B cell (primary cell): ENCODE results near the gene CBLB. TPM values are rescaled to one million over a fixed set of nuclear protein-coding genes. Genes with fewer than 3 reads are reported as not detected.

ENCODE experiments used
- ATAC-seq: fragments of 200-7000 bp; cut with Tn5 transposase; one replicate; pipeline ENCODE4 v1.10.0; 2021; ENCODE audit warnings: low read depth, mild to moderate bottlenecking, moderate number of reproducible peaks, moderate library complexity
- CTCF ChIA-PET: fragments of 350-600 bp; sonication (Branson Sonifier 250); formaldehyde crosslinking; loops from one replicate; lab custom pipeline; 2021; ENCODE audit warnings: antibody characterized with exemption, inconsistent platforms; lab: Charles Lee
- POLR2A ChIA-PET: fragments of 350-600 bp; sonication (Branson Sonifier 250); formaldehyde crosslinking; loops from one replicate; lab custom pipeline; 2021; ENCODE audit warnings: antibody characterized with exemption; lab: Charles Lee
- DNase-seq: peaks from one replicate; pipeline ENCODE4 v3.0.0; 2013
- H2AFZ ChIP-seq: 2 replicates; pipeline ENCODE4 v1.6.1; 2012; ENCODE audit warnings: mild to moderate bottlenecking, low read depth, low read length; ENCODE audit not compliant: insufficient read depth, poor library complexity, severe bottlenecking
- H3K27ac ChIP-seq, 2 donors: 1 replicate in 1 of 2; 2 replicates in 1 of 2; pipeline ENCODE4 v1.5.1; 2012 to 2013; ENCODE audit warnings: low read length in 2 of 2, mild to moderate bottlenecking in 2 of 2, moderate library complexity in 1 of 2
- H3K27me3 ChIP-seq, 4 experiments: fragments of 200-600 bp in 1 of 4; sonication (generic) in 1 of 4; replicated peaks in 1 of 4; 1 replicate in 2 of 4; 2 replicates in 2 of 4; pipeline versions ENCODE4 v1.6.1 to v1.7.0; 2013 to 2016; ENCODE audit warnings: low read length in 3 of 4, mild to moderate bottlenecking in 2 of 4, mixed read lengths in 1 of 4, moderate library complexity in 1 of 4; ENCODE audit not compliant: insufficient read depth in 4 of 4, control insufficient read depth in 3 of 4; ENCODE audit errors: control extremely low read depth in 1 of 4
- H3K36me3 ChIP-seq, 2 experiments: replicated peaks in 1 of 2; 1 replicate in 1 of 2; 2 replicates in 1 of 2; pipeline versions ENCODE4 v1.6.1 to v1.7.1; 2013; ENCODE audit warnings: low read length in 1 of 2; ENCODE audit not compliant: insufficient read depth in 2 of 2, control insufficient read depth in 1 of 2; ENCODE audit errors: control extremely low read depth in 1 of 2, extremely low read depth in 1 of 2
- H3K4me1 ChIP-seq, 2 donors: fragments of 200-600 bp in 1 of 2; sonication (generic) in 1 of 2; 1 replicate in 1 of 2; 2 replicates in 1 of 2; pipeline versions ENCODE4 v1.5.1 to v1.6.1; 2013 to 2017; ENCODE audit warnings: low read length in 2 of 2; ENCODE audit not compliant: control insufficient read depth in 2 of 2, insufficient read depth in 2 of 2
- H3K4me2 ChIP-seq: replicated peaks from 2 replicates; pipeline ENCODE3; 2012; ENCODE audit warnings: mild to moderate bottlenecking, low read depth, low read length; ENCODE audit not compliant: poor library complexity, severe bottlenecking
- H3K4me3 ChIP-seq, 5 experiments: fragments of 200-600 bp in 1 of 5; sonication (generic) in 1 of 5; 1 replicate in 3 of 5; 2 replicates in 2 of 5; pipeline versions ENCODE4 v1.5.1 to v1.7.0; 2011 to 2016; ENCODE audit warnings: low read length in 4 of 5, mild to moderate bottlenecking in 4 of 5, low read depth in 2 of 5, control low read depth in 1 of 5, moderate library complexity in 1 of 5; ENCODE audit not compliant: insufficient read depth in 1 of 5; ENCODE audit errors: control extremely low read depth in 1 of 5, extremely low read depth in 1 of 5
- H3K79me2 ChIP-seq: fragments of 200-600 bp; sonication (generic); one replicate; pipeline ENCODE4 v1.6.0; 2016; ENCODE audit warnings: low read length; ENCODE audit not compliant: control insufficient read depth, insufficient read depth
- H3K9ac ChIP-seq: fragments of 200-600 bp; sonication (generic); 2 replicates; pipeline ENCODE4 v1.6.1; 2017; ENCODE audit warnings: mild to moderate bottlenecking, low read length, moderate library complexity
- H3K9me3 ChIP-seq, 3 donors: one replicate each; pipeline versions ENCODE4 v1.6.1 to v1.7.1; 2013; ENCODE audit warnings: low read length in 2 of 3; ENCODE audit not compliant: control insufficient read depth in 2 of 3, insufficient read depth in 1 of 3; ENCODE audit errors: control extremely low read depth in 1 of 3
- H4K20me1 ChIP-seq: 2 replicates; pipeline ENCODE4 v1.6.0; 2012; ENCODE audit warnings: mild to moderate bottlenecking, low read length; ENCODE audit not compliant: insufficient read depth, control insufficient read depth, poor library complexity, severe bottlenecking
- H3K27ac Mint-ChIP-seq: one replicate; pipeline ENCODE4 v1.8.0; 2021; ENCODE audit warnings: mixed read lengths
- H3K27me3 Mint-ChIP-seq: one replicate; pipeline ENCODE4 v1.8.0; 2021; ENCODE audit warnings: mixed read lengths
- H3K4me1 Mint-ChIP-seq: one replicate; pipeline ENCODE4 v1.8.0; 2021; ENCODE audit warnings: mixed read lengths
- H3K4me3 Mint-ChIP-seq: one replicate; pipeline ENCODE4 v1.8.0; 2021; ENCODE audit warnings: mixed read lengths
- H3K9me3 Mint-ChIP-seq: one replicate; pipeline ENCODE4 v1.8.0; 2022; ENCODE audit warnings: mixed read lengths; ENCODE audit not compliant: insufficient read depth
- EZH2 ChIP-seq: IDR thresholded peaks from 2 replicates; pipeline ENCODE4 v1.6.1; 2012; ENCODE audit warnings: borderline replicate concordance, low read depth, mild to moderate bottlenecking, moderate library complexity, low read length; ENCODE audit not compliant: insufficient read depth, poor library complexity, severe bottlenecking
- WGBS: methylation state at CpG from one replicate; pipeline ENCODE4 v1.1.5; 2013; ENCODE audit warnings: missing lambda C conversion rate; ENCODE audit not compliant: insufficient coverage; 5-methylcytosine and 5-hydroxymethylcytosine counted together
- intact Hi-C: fragments of 100-400 bp; cut with micrococcal nuclease; formaldehyde crosslinking; loops from one replicate; pipeline ENCODE4 v1.10.0; 2022
- polyA plus RNA-seq: library from polyadenylated mRNA; depleted of rRNA; stranded (reverse); fragments of >200 nt; gene quantifications from 2 replicates; pipeline ENCODE4 v1.2.3, GENCODE V29; 2012
- total RNA-seq, 2 donors: library from RNA; stranded (reverse); fragments of 120-200 nt in 1 of 2; gene quantifications; 1 replicate in 1 of 2; 2 replicates in 1 of 2; pipeline versions ENCODE4 v1.2.3 to v1.2.4, GENCODE V29; 2013 to 2022
- TF ChIP-seq, protein P1 (sequence below): fragments of 200-600 bp; IDR thresholded peaks from one replicate; pipeline ENCODE4 v1.8.0; 2022; ENCODE audit warnings: antibody characterized with exemption, mild to moderate bottlenecking

The CBLB gene
- total and polyA plus RNA-seq, 2 donors (not counting 1 experiment from before 2014, with no cell fraction given), result 19.0 to 135 TPM

DNA sequence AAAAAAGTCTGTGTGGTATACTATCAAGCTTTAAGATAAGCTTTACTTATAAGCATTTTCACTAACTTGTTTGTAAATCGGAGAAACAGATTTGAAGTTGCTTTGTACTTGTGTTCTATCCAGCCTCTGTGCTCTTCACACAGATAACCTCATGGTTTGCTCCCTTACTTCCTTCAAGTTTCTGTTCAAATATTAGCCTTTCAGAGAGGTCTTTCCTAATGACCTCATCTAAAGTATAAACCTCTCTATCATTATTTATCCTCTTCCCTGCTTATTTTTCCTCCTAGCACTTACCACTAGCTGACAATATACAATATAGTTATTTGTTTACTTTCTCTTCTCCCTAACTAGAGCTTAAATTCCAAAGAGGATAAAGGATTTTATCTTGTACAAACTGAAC lies 180.0 kb downstream of the CBLB start:
- TF ChIP-seq, protein P1, sequence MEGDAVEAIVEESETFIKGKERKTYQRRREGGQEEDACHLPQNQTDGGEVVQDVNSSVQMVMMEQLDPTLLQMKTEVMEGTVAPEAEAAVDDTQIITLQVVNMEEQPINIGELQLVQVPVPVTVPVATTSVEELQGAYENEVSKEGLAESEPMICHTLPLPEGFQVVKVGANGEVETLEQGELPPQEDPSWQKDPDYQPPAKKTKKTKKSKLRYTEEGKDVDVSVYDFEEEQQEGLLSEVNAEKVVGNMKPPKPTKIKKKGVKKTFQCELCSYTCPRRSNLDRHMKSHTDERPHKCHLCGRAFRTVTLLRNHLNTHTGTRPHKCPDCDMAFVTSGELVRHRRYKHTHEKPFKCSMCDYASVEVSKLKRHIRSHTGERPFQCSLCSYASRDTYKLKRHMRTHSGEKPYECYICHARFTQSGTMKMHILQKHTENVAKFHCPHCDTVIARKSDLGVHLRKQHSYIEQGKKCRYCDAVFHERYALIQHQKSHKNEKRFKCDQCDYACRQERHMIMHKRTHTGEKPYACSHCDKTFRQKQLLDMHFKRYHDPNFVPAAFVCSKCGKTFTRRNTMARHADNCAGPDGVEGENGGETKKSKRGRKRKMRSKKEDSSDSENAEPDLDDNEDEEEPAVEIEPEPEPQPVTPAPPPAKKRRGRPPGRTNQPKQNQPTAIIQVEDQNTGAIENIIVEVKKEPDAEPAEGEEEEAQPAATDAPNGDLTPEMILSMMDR, result no peak
- TF ChIP-seq EZH2, result no peak
- ChIA-PET CTCF (interaction anchor here (0.5 to 5.7 kb wide), 4 partner anchors 148 to 920 kb away, joined by 4 to 73 read pairs (median 7); no protein-coding TSS in a partner anchor), POLR2A (no interaction called here)
- Mint-ChIP-seq H3K27me3 (no peaks in the 10 kb centered on the region), H3K4me1 (peaks cover 6% of the 10 kb centered on the region), H3K27ac (no peak overlapping the region), H3K4me3 (no peak overlapping the region), H3K9me3 (no peaks in the 10 kb centered on the region)
- Histone ChIP-seq H3K27ac (no peak overlapping the region), H3K79me2 (no peaks in the 10 kb centered on the region), H3K4me1 (peaks cover 0 to 3% of the 10 kb centered on the region in 2 donors), H3K9me3 (no peaks in the 10 kb centered on the region), H4K20me1 (no peaks in the 10 kb centered on the region), H3K4me3 (no peak overlapping the region), H3K9ac (no peak overlapping the region), H3K4me2 (no peak overlapping the region), H2AFZ (no peak overlapping the region), H3K27me3 (no peaks in the 10 kb centered on the region), H3K36me3 (peaks cover 11 to 22% of the 10 kb centered on the region in 2 experiments)
- no peak for ATAC-seq
- DNase-seq, result no peak
- whole genome bisulfite sequencing, result no CpG with 5 or more reads among the region's 1 CpG
- intact Hi-C loops, result loop anchor here (5.0 to 10.0 kb wide), 2 partner anchors 518 to 646 kb away; no protein-coding TSS in a partner anchor

DNA sequence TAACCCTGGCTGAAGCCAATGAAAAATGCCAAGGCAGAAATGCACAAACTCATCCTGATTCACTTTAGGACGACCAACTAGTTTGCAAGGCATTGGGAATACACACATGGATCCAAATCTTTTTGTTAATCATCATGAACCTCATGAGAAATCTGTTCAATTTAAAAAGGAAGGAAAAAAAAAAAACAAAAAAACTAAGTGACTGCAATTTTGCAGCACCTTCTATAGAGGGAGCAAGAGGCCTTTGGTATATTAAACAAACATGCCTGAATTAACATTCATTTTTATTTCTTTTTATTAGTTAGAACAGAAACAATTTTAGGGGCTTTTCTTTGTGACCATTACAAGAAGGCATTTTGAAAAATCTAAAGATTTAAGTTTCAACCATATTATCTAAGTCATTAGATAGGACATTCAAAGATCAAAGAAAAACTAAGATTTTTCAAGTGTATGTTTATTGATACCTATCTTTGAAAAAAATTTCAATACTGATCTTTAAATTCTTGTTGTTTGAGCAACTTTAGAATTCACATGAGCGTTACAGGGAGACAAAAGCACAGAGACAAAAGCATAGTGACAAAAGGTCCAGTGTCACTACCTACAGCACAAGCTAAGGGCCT lies 182.4 kb downstream of the CBLB start:
- no peak overlapping the region for H3K9ac ChIP-seq
- peaks cover 0 to 3% of the 10 kb centered on the region in 2 donors for H3K4me1 ChIP-seq
- TF ChIP-seq EZH2, result no peak
- TF ChIP-seq, protein P1, result peak; percentile 99
- peaks cover 1 to 12% of the 10 kb centered on the region in 2 experiments for H3K36me3 ChIP-seq
- H3K27me3 Mint-ChIP-seq, result no peaks in the 10 kb centered on the region
- no peaks in the 10 kb centered on the region for H3K9me3 ChIP-seq
- H3K27me3 ChIP-seq, result no peaks in the 10 kb centered on the region
- intact Hi-C loops, result loop anchor here (1.0 to 10.0 kb wide), 5 partner anchors 436 to 1378 kb away; no protein-coding TSS in a partner anchor
- POLR2A ChIA-PET, result no interaction called here
- no peak overlapping the region for H3K4me2 ChIP-seq
- H3K9me3 Mint-ChIP-seq, result no peaks in the 10 kb centered on the region
- no peaks in the 10 kb centered on the region for H3K79me2 ChIP-seq
- H3K4me3 ChIP-seq, result no peak overlapping the region
- H3K27ac ChIP-seq, result no peak overlapping the region
- H3K27ac Mint-ChIP-seq, result no peak overlapping the region
- no peaks in the 10 kb centered on the region for H4K20me1 ChIP-seq
- ATAC-seq (no peak), DNase-seq (peak; percentile 49)
- H2AFZ ChIP-seq, result no peak overlapping the region
- no peak overlapping the region for H3K4me3 Mint-ChIP-seq
- H3K4me1 Mint-ChIP-seq, result peaks cover 6% of the 10 kb centered on the region
- CTCF ChIA-PET, result interaction anchor here (0.7 to 5.7 kb wide), 8 partner anchors 12 to 1962 kb away, joined by 3 to 73 read pairs (median 6); partner anchors contain the start of gene CBLB
- no CpG with 5 or more reads among the region's 2 CpGs for WGBS
